Central memory CD4-positive, alpha-beta T cell (primary cell): ENCODE measurements around the gene HOXC6.
"Not testable (repeated sequence)": the region's sequence is repeated elsewhere in the genome, so short reads cannot be mapped to it uniquely, and the experiment has no call there.

Experiments
- DNase-seq: peaks from one replicate; pipeline ENCODE4 v3.0.0; 2022

The HOXC6 gene

DNA sequence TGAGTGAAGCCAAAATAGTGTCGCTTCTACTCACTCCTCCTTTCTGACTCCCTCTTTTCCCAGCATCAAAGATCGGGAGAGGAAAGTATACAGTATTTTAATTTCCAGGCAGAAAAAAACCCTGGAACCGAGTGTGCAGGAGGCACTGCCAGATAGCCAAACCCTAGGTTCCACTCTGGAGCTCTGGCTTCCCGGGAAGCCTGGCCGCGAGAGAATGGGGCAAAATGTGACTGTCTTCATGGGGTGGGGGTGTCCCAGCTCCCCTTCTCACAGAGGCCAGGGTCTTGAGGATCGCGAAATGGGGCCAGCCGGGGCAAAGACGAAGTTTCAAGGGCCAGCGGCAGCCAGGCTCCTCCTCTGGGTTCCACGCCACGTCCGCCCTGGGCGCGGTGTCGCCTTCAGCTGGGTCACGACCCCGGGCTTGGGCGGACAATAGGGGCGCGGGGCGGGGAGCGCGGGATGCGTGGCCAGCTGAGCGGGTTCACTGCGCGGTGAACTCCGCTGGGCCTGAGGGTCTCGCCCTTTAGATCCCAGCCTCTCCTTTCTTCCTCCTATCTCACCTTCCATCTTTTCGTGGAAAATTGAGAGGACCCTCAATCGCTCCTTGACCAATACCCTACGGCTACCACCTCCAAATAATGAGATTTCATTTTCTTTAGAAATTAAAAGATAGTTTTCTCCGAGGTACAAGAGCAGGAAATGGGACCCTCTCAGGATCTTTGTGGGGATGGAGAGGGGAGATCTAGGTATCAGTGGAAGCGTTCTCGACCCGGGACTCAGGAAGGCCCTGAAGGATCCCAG is 32.1 kb downstream of the HOXC6 start:
- no peak for DNase-seq

- no peak for DNase-seq
Measured at GRCh38 chr12:54060975-54061778, 32.9 kb downstream of the HOXC6 start.

GRCh38 chr12:54065677-54066076 is 37.4 kb downstream of the HOXC6 start:
- DNase-seq: no peak

DNA sequence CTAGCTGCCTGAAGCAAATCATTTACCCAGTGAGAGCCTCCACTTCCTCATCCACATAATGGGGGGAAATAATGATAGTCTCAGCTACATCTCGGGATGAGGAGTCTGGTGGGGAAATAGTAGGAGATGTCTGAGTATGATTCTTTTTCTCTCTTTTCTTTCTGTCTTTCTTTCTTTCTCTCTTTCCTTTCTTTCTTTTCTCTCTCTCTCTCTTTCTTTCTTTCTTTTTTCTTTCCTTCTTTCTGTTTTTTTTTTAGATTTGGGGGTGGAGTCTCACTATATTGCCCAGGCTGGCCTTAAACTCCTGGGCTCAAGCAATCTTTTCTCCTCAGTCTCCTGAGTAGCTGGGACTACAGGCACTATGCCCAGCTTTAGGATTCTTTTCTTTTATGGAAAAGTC is 38.2 kb downstream of the HOXC6 start:
- DNase-seq: no peak

GRCh38 chr12:54068418-54069070 is 40.3 kb downstream of the HOXC6 start:
- DNase-seq: no peak

- DNase-seq: no peak
Measured at GRCh38 chr12:54071942-54072341, 43.7 kb downstream of the HOXC6 start.

DNA sequence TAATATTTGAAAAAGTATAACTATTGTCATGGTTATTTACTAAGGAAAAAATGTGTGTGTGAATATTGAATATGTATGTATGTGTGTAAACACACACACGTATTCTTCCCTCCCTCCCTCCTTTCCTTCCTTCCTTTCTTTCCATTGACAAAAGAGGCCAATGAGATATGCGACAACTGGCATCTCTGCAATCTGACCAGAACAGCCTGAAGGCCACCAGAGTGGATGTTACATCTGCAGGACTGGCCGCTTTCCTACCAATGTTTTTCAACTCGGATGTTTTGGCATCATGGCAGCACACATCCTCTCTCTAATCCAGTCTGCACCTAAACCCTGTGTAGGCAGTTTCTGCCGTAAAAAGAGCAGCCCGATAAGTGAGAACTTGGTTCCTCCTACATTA is 46.1 kb downstream of the HOXC6 start:
- no peak for DNase-seq

GRCh38 chr12:54075409-54075808 is 47.2 kb downstream of the HOXC6 start:
- no peak for DNase-seq

DNA sequence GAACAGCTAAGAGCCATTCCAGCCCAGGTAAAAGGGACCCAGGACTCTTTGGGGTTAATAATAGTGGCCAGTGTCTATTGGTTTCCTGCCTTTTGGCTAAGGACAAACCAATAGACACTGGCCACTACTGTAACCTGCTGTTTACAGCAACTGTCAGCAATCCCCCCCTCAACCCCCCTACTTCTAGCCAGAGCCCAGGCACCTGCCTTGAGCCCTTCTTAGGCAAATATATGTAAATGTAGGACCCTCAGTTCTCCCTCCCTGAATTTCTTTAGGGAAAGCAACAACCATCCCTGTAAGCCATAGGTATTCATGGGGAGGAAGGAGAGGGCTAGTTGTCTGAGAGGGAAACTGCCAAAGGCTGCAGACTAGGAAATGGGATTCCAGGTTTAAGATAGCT is 47.7 kb downstream of the HOXC6 start:
- no peak for DNase-seq

DNA sequence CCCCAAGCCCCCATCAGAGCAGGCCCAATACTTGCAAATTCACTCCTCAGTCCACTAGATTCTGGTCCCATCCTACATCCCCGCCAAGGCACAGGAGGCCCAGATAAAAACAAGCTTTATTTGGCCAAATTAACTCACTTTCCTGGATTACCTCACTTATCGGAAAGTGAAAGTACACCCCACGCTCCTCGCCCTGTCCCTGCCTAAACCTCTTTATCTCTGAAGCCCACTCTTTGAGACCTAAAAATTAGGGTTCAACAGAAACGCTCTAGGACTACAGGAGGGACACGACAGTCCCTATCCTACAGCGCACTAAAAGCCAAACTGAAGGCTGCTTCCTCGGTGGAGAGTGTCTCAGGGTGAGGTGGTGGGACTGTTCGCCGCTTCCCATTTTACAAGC is 49.6 kb downstream of the HOXC6 start:
- not testable (repeated sequence) for DNase-seq

DNA sequence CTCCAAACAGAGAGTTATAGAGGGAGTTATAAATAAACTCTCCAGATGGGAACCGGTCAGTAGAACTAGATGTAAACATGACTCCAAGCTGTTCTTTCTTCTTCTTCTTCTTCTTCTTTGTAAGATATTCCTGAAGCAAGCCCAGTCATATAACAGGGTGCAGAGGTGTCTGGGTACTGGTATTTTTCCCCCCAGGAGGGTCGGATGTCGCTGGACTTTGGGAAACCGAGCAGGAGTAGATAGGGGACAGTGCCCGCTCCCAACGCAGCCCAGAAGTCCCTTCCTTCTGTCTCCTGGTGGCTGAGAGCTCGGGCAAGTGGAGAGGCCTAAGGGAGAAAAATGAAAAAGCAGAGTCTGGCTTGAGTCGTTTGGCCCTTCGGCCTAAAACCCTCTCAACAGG is 50.9 kb downstream of the HOXC6 start:
- not testable (repeated sequence) for DNase-seq
